GM19467 (cell line): ENCODE data around the gene VWA5B1.

Experiments used
- ATAC-seq: cut with Tn5 transposase; IDR thresholded peaks from one replicate; pipeline ENCODE4 v1.9.1; 2021; ENCODE audit warnings: mild to moderate bottlenecking, moderate library complexity; ENCODE audit not compliant: unreplicated experiment

Gene VWA5B1

GRCh38 chr1:20344738-20345137, 54.1 kb downstream of the VWA5B1 start:
- ATAC-seq, result no peak

DNA sequence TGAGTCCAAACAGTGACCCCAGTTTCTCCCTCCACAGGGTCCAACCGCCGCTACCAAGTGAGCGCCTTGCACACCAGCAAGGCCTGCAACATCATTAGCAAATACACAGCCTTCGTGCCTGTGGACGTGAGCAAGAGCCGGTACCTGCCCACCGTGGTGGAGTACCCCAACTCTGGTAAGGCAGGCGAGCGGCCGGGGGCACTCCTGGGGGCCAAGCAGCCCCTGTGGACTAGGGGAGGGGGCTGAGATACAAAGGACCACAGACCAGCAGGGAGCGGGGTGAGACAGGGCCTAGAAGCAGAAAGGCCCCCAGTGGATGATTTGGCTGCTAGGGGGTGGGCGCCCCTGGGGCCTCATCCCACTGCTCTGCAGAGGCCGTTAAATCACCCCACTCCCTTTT, 54.7 kb downstream of the VWA5B1 start:
- no peak for ATAC-seq

DNA sequence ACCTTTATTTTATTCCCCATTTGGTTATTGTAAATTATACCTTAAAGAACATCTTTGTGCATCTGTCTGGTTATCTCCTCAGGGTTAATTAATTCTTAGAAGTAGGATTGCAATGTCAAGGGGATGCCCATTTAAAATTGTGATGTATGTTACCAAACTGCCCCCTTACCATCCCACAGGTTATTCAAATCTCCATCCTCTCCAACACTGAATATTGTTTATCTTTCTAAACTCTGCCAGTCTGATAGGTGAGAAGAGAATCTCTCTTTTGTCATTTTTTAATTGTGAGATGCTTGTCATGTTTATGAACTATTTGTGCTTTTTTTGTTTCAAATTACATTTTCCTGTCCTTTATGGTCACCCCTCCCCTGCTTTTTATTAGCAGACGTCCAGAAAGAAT, 55.8 kb downstream of the VWA5B1 start:
- no peak for ATAC-seq

GRCh38 chr1:20347699-20348098, 57.0 kb downstream of the VWA5B1 start:
- no peak for ATAC-seq

- ATAC-seq, result no peak
These were observed 57.7 kb downstream of the VWA5B1 start for GRCh38 chr1:20348326-20348915.

- no peak for ATAC-seq
These were observed 58.9 kb downstream of the VWA5B1 start for GRCh38 chr1:20349561-20349960.

DNA sequence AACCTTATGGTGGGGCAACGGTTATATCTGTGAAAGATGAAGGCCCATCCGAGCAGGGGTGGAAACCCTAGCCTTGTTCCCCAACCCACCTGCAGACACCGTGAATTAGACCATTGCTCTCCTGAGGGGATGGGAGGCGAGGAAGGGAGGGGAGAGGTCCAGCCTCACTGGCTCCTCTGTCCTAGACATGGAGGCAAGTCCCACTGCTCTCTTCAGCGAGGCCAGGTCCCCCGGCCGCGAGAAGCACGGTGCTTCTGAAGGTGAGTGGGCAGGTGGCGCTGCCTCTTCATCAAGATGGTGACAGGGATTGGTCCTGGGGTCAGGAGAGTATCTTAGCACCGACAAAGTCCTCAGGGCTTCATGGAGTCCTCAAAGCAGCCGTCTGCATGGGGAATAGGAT, 59.3 kb downstream of the VWA5B1 start:
- no peak for ATAC-seq

DNA sequence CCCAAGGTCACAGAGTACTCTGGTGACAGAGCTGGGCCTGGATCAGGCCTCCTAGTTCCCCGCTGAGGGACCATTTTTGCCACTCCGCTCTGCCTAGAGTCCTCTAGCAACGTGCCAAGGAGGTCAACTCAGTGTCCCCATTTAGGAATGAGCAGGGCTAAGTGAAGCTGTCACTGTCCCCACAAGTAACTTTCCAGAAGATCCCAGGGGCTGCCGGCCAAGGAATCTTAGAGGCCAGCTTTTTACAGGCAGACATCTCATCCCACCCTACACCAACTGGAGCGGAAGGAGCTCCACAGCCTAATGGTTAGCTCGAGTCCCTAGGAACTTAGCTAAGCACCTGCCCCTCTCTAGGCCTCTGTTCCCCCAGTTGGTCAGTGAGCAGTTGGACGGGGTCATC, 59.7 kb downstream of the VWA5B1 start:
- ATAC-seq, result no peak

- no peak for ATAC-seq
These were observed 61.4 kb downstream of the VWA5B1 start for GRCh38 chr1:20351911-20352701.

DNA sequence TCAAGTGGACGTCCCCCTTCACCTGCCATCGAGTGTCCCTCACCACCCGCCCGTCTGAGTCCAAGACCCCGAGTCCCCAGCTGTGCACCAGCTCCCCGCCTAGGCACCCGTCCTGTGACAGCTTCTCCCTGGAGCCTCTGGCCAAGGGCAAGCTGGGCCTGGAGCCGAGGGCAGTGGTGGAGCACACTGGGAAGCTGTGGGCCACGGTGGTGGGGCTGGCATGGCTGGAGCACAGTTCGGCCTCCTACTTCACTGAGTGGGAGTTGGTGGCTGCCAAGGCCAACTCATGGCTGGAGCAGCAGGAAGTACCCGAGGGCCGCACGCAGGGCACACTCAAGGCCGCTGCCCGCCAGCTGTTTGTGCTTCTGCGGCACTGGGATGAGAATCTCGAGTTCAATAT, 63.2 kb downstream of the VWA5B1 start:
- no peak for ATAC-seq

DNA sequence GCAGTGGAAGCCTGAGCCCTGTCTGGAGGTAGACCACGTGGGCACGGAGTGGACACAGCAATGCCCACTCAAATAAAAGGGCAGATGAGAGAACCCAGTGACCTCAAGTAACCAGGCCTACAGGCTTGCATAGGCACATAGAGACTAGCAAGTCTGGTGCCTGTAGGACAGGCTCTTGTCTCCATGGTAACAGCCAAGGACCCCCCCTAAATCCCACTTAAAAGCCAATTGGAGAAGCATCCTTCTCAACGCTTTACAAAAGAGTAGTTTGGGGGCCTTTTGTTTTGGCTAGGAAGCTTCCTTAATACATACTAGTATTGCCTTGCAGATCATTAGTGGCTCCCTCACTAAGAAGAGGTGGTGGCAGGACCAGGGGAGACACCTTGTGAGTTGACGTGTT, 63.9 kb downstream of the VWA5B1 start:
- no peak for ATAC-seq

DNA sequence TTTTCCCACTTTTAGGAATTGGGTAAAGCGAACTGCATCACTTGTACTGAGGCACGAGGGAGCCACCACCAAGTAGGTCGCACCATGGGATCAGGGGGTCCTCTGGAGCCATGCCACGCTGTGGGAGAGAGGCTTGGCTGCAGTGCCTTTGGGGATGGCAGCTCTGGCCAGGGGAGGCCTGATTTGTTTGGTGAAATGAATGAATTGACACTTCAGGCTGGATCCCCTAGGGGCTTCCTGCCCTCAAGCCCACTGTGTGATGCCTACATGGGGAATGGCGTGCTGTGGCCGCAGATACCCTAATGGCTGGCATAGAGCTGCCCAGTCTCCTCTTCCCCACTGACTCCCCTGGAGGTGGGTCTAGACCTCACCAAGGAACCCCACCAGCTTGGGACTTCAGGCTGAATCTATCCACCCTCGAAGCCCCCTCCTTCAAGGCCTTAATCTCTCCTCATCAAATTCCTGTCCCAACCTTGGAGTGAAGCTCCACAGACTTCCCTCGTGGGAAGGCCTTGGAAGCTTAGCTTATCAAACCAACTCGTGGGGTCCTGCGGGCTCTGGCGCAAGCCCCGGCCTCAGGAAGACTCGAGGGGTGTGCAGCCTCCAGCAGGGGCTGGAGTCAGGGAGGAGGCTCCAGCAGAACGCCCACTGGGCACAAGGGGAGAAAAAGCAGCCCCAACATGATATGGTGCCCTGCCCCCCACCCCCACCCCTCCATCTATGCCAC, 64.6 kb downstream of the VWA5B1 start:
- ATAC-seq, result no peak

GRCh38 chr1:20355828-20356735, 65.4 kb downstream of the VWA5B1 start:
- no peak for ATAC-seq

DNA sequence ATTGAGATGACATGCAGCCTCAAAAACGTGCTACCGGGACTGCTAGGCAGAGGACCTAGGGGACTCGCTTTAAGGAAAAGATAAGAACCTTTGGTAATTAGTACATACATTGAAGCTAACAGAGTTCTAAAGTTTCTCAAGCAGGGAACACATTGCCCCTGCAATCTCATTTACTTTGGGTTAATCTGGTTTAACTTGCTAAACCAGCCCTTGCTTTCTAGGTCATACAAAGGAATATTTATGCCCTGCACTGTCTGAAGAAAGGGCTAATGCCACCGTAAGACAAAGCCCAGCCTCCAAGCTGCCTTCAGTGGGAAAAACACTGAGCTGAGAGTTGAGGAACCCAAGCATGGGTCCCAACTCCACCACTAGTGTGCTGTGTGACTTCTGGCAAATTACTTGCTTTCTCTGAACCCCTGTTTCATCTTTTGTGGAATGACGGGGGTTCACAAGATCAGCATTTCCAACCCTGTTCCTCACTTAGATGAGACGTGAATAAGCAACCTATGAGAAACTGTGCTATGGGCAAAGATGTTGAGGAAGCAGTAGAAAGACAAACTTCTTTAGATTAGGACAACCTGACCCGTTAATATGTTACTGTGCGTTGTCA, 66.3 kb downstream of the VWA5B1 start:
- ATAC-seq, result no peak

DNA sequence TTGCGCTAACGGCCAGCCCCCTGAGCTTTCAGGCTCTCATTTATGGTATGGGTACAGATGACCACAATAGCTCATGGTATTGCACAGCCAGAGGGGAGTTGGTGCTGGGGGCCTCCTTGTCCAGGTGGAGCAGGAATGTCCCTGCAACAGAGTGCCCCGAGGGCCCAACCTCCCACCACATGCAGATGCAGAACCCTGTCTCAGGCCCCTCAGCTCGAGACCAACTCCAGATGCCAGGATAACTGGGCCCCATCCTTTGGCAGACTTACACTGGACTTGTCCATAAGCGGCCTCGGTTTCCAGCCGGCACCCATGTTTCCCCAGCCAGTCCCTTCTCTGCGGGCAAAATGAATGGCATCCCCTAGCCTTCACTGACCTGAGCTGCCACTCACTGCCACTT, 67.1 kb downstream of the VWA5B1 start:
- no peak for ATAC-seq

DNA sequence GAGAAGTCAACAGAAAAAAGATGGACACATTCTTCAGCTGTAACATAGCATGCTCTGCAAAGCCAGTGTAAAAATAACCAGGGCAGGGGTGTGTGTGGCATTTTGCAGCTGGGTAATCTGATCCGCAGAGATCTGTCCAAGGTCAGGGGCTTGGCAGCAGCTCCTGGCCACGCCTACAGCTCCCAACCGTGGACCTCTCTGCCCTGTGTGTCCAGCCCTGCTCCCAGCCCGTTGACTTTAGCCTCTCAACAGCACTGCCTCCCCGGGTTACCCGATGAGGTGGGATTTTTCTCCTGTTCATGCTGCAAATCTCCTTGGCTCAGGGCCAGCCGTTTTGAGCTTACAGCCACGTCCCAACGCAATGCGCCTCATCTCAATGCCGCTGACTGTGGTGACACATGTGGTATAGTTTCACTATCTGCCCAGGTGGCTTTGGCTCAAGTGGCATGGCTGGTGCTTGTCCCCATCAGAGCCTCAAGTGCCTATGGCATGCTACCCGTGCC, 68.1 kb downstream of the VWA5B1 start:
- no peak for ATAC-seq

GRCh38 chr1:20359451-20360330, 69.0 kb downstream of the VWA5B1 start:
- no peak for ATAC-seq

DNA sequence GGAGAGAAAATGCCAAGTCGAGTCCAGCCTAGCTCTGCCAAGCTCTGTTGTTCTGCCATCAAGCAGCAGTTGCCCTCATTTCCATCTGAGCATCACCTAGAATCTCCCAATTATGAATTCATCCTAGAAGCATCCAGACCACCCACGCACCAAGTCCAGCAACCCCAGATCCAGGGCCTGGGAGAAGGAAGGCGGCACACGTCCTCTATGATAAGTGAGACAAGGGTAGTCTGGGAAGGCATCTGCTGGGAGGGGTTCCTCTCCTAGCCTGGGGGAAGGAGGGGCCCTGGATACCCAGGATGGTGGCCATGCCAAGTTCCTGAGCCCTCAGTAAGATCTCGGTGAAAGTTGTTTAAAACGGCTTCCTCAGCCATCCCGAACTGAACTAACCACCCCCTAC, 70.7 kb downstream of the VWA5B1 start:
- ATAC-seq, result no peak

- ATAC-seq, result no peak
These were observed 71.2 kb downstream of the VWA5B1 start for GRCh38 chr1:20361805-20362381.
